SIG-M5 treated with dmso at 0.1 percent for 504 hours (cell line): ENCODE measurements around the gene PA2G4.
"Not testable (repeated sequence)": the region's sequence is repeated elsewhere in the genome, so short reads cannot be mapped to it uniquely, and the experiment has no call there.

Experiments used
- DNase-seq: peaks from one replicate; lab custom pipeline; 2025; ENCODE audit not compliant: unreplicated experiment; lab: John Stamatoyannopoulos, UW

PA2G4 gene

GRCh38 chr12:56104109-56104814 is at the start of gene PA2G4:
Gene PA2G4 (plus strand): TSS chr12:56104559. CDS start chr12:56104738, 179 bp downstream.
- peak; percentile 99 for DNase-seq

GRCh38 chr12:56059964-56060363 is 44.4 kb upstream of the PA2G4 start:
- DNase-seq: not testable (repeated sequence)

- no peak for DNase-seq
Observed at GRCh38 chr12:56061982-56062381, 42.4 kb upstream of the PA2G4 start.

GRCh38 chr12:56062996-56063395 is 41.4 kb upstream of the PA2G4 start:
- DNase-seq: no peak

GRCh38 chr12:56071648-56072047 is 32.7 kb upstream of the PA2G4 start:
- DNase-seq: no peak

- no peak for DNase-seq
Observed at GRCh38 chr12:56074396-56074795, 30.0 kb upstream of the PA2G4 start.

- DNase-seq: not testable (repeated sequence)
Observed at GRCh38 chr12:56077966-56078365, 26.4 kb upstream of the PA2G4 start.

- no peak for DNase-seq
Observed at GRCh38 chr12:56078427-56078826, 25.9 kb upstream of the PA2G4 start.

GRCh38 chr12:56078931-56079722 is 25.2 kb upstream of the PA2G4 start:
- peak; percentile 54 for DNase-seq

- peak; percentile 86 for DNase-seq
Observed at GRCh38 chr12:56079723-56080555, 24.4 kb upstream of the PA2G4 start, which contains the start of gene ERBB3. Gene ERBB3 (plus strand): TSS chr12:56080165. CDS start chr12:56080301, 136 bp downstream.

- no peak for DNase-seq
Observed at GRCh38 chr12:56080556-56081138, 23.7 kb upstream of the PA2G4 start.

GRCh38 chr12:56081393-56082347 is 22.7 kb upstream of the PA2G4 start:
- no peak for DNase-seq

GRCh38 chr12:56082382-56082781 is 22.0 kb upstream of the PA2G4 start:
- no peak for DNase-seq

GRCh38 chr12:56082967-56083366 is 21.4 kb upstream of the PA2G4 start:
- DNase-seq: no peak

GRCh38 chr12:56084958-56085543 is 19.3 kb upstream of the PA2G4 start:
- DNase-seq: peak; percentile 50

GRCh38 chr12:56086096-56086495 is 18.3 kb upstream of the PA2G4 start:
- peak; percentile 31 for DNase-seq

- no peak for DNase-seq
Observed at GRCh38 chr12:56086608-56087007, 17.8 kb upstream of the PA2G4 start.

- DNase-seq: no peak
Observed at GRCh38 chr12:56087220-56087619, 17.1 kb upstream of the PA2G4 start.

GRCh38 chr12:56097738-56098137 is 6.6 kb upstream of the PA2G4 start:
- no peak for DNase-seq
